ENCODE measurements around the gene OPN1LW.

- no peak for TF ChIP-seq POLR2A (IDR thresholded peaks at IDR 0.05)
- TF ChIP-seq CTCF (IDR thresholded peaks at IDR 0.05 in 8 of 11, conservative IDR thresholded peaks at IDR 0.05 in 3 of 11) = no peak
Observed at GRCh38 chrX:154121207-154121606, 22.8 kb upstream of the OPN1LW start.
